CD14-positive monocyte (primary cell): ENCODE data around the gene MEGF9. TPM values are rescaled to one million over a fixed set of nuclear protein-coding genes. Genes with fewer than 3 reads are reported as not detected.

Experiments
- DNase-seq, 3 donors: peaks; one replicate each; pipeline ENCODE4 v3.0.0-alpha.2; 2011 to 2022
- H2AFZ ChIP-seq: 2 replicates; pipeline ENCODE4 v1.6.0; 2012; ENCODE audit warnings: mild to moderate bottlenecking, low read depth, low read length, inconsistent platforms; ENCODE audit not compliant: insufficient read depth, poor library complexity, severe bottlenecking
- H3K27ac ChIP-seq, 2 donors: 1 replicate in 1 of 2; 2 replicates in 1 of 2; pipeline ENCODE4 v1.5.1; 2012 to 2013; ENCODE audit warnings: low read length in 2 of 2, control low read depth in 1 of 2, inconsistent platforms in 1 of 2, low read depth in 1 of 2, mild to moderate bottlenecking in 1 of 2
- H3K27me3 ChIP-seq, 2 donors: one replicate each; pipeline versions ENCODE4 v1.6.0 to v1.6.1; 2011 to 2013; ENCODE audit warnings: low read length in 2 of 2; ENCODE audit not compliant: control insufficient read depth in 2 of 2, insufficient read depth in 2 of 2
- H3K36me3 ChIP-seq, 2 donors: replicated peaks in 1 of 2; 1 replicate in 1 of 2; 2 replicates in 1 of 2; pipeline versions ENCODE4 v1.5.1 to v1.6.1; 2012 to 2013; ENCODE audit warnings: low read length in 2 of 2, control low read depth in 1 of 2, inconsistent platforms in 1 of 2, mild to moderate bottlenecking in 1 of 2; ENCODE audit not compliant: insufficient read depth in 2 of 2, control insufficient read depth in 1 of 2
- H3K4me1 ChIP-seq, 2 donors: 1 replicate in 1 of 2; 2 replicates in 1 of 2; pipeline versions ENCODE4 v1.5.1 to v1.6.1; 2012 to 2013; ENCODE audit warnings: low read length in 2 of 2, control low read depth in 1 of 2, inconsistent platforms in 1 of 2, mild to moderate bottlenecking in 1 of 2, moderate library complexity in 1 of 2; ENCODE audit not compliant: insufficient read depth in 2 of 2, control insufficient read depth in 1 of 2
- H3K4me2 ChIP-seq: replicated peaks from 2 replicates; pipeline ENCODE3; 2012; ENCODE audit warnings: low read length, moderate library complexity, mild to moderate bottlenecking; ENCODE audit not compliant: poor library complexity, severe bottlenecking; ENCODE audit errors: extremely low read depth
- H3K4me3 ChIP-seq, 3 experiments: fragments of 200-600 bp in 1 of 3; sonication (generic) in 1 of 3; replicated peaks in 1 of 3; 1 replicate in 2 of 3; 2 replicates in 1 of 3; pipeline ENCODE4 v1.5.1; 2011 to 2013; ENCODE audit warnings: low read length in 3 of 3, mild to moderate bottlenecking in 3 of 3, control low read depth in 2 of 3, low read depth in 2 of 3, inconsistent platforms in 1 of 3, moderate library complexity in 1 of 3
- H3K79me2 ChIP-seq: 2 replicates; pipeline ENCODE4 v1.6.0; 2012; ENCODE audit warnings: mild to moderate bottlenecking, control low read depth, inconsistent platforms, low read length, moderate library complexity; ENCODE audit not compliant: insufficient read depth
- H3K9ac ChIP-seq: 2 replicates; pipeline ENCODE4 v1.6.0; 2017; ENCODE audit warnings: low read length, mild to moderate bottlenecking; ENCODE audit not compliant: insufficient read depth, poor library complexity, severe bottlenecking
- H3K9me3 ChIP-seq, 2 donors: replicated peaks in 1 of 2; 1 replicate in 1 of 2; 2 replicates in 1 of 2; pipeline versions ENCODE4 v1.5.1 to v1.6.1; 2012 to 2013; ENCODE audit warnings: low read length in 2 of 2, control low read depth in 1 of 2; ENCODE audit not compliant: control insufficient read depth in 1 of 2, insufficient read depth in 1 of 2
- H4K20me1 ChIP-seq: 2 replicates; pipeline ENCODE4 v1.6.0; 2012; ENCODE audit warnings: mild to moderate bottlenecking, low read length, control low read depth, moderate library complexity; ENCODE audit not compliant: insufficient read depth
- H3K27ac Mint-ChIP-seq, 7 donors: one replicate each; pipeline ENCODE4 v1.8.0; 2020; ENCODE audit warnings: mild to moderate bottlenecking in 7 of 7, mixed read lengths in 7 of 7, moderate library complexity in 6 of 7, inconsistent platforms in 2 of 7
- H3K27me3 Mint-ChIP-seq, 3 donors: one replicate each; pipeline ENCODE4 v1.8.0; 2021 to 2022; ENCODE audit warnings: low read depth in 3 of 3, mild to moderate bottlenecking in 3 of 3, mixed read lengths in 3 of 3, moderate library complexity in 3 of 3, inconsistent platforms in 1 of 3
- H3K36me3 Mint-ChIP-seq, 2 donors: one replicate each; pipeline ENCODE4 v1.8.0; 2020; ENCODE audit warnings: mixed read lengths in 2 of 2, inconsistent platforms in 1 of 2, mild to moderate bottlenecking in 1 of 2
- H3K4me1 Mint-ChIP-seq: one replicate; pipeline ENCODE4 v1.8.0; 2020; ENCODE audit warnings: mild to moderate bottlenecking, mixed read lengths
- H3K4me3 Mint-ChIP-seq, 2 donors: one replicate each; pipeline ENCODE4 v1.8.0; 2020; ENCODE audit warnings: mild to moderate bottlenecking in 2 of 2, mixed read lengths in 2 of 2, moderate library complexity in 1 of 2
- H3K9me3 Mint-ChIP-seq, 7 donors: one replicate each; pipeline ENCODE4 v1.8.0; 2020 to 2022; ENCODE audit warnings: mixed read lengths in 7 of 7, mild to moderate bottlenecking in 6 of 7, moderate library complexity in 6 of 7, inconsistent platforms in 2 of 7
- WGBS: methylation state at CpG from one replicate; pipeline ENCODE4 v1.1.5; 2013; ENCODE audit warnings: missing lambda C conversion rate; ENCODE audit not compliant: insufficient coverage; 5-methylcytosine and 5-hydroxymethylcytosine counted together
- intact Hi-C, 2 donors: fragments of 100-400 bp; cut with micrococcal nuclease; formaldehyde crosslinking; loops; one replicate each; pipeline versions ENCODE4 v1.15.0 to v1.15.1; 2023
- polyA plus RNA-seq, 3 donors: library from polyadenylated mRNA; depleted of rRNA in 1 of 3; unstranded in 2 of 3; stranded (reverse) in 1 of 3; fragments of 300-500 nt in 2 of 3; fragments of >200 nt in 1 of 3; fragmentation: Illumina TruSeq in 2 of 3; gene quantifications; 1 replicate in 2 of 3; 2 replicates in 1 of 3; pipeline ENCODE4 v1.2.3, GENCODE V29; 2012 to 2021
- TF ChIP-seq, protein P1 (sequence below): fragments of 200-600 bp; IDR thresholded peaks from one replicate; pipeline ENCODE4 v1.8.0; 2022; ENCODE audit warnings: antibody characterized with exemption, mild to moderate bottlenecking

Gene MEGF9
- polyA plus RNA-seq, 3 donors = 45.0 to 92.8 (median 89.7) TPM

DNA sequence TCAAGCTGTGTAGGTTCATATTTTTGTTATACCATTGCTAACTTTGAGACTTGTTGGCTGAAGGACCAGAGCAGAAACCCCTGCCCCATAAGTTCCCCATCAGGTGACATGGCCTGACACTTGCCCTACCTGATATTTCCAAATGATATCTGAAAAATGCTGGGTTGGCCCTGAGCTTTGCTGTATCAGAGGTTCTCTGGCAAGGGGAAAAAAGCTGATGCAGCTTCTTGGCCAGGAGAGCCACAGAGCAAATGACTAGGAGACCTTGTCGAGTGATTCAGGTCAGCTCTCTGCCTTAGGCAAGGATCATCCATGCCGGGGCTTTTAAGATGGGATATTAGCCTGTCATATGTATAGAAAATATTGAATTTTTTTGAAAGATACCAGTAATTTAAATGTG lies 2.9 kb upstream of the MEGF9 start:
- peaks cover 17 to 30% of the 10 kb centered on the region in 2 donors for H3K4me1 ChIP-seq
- H4K20me1 ChIP-seq = peaks cover 18% of the 10 kb centered on the region
- Mint-ChIP-seq H3K4me1 (peaks cover 29% of the 10 kb centered on the region), H3K27ac (no peak overlapping the region), H3K9me3 (peaks cover 0 to 3% (median 0%) of the 10 kb centered on the region in 7 donors), H3K4me3 (no peak overlapping the region), H3K27me3 (no peaks in the 10 kb centered on the region), H3K36me3 (peaks cover 2 to 3% of the 10 kb centered on the region in 2 donors)
- no peaks in the 10 kb centered on the region for H3K27me3 ChIP-seq
- DNase-seq = no peak
- 100% methylated on average over 1 of the region's 2 CpGs for WGBS
- H3K4me2 ChIP-seq = no peak overlapping the region
- no peak overlapping the region for H3K9ac ChIP-seq
- H3K27ac ChIP-seq = no peak overlapping the region
- no peak overlapping the region for H3K4me3 ChIP-seq
- H2AFZ ChIP-seq = no peak overlapping the region
- TF ChIP-seq, protein P1, sequence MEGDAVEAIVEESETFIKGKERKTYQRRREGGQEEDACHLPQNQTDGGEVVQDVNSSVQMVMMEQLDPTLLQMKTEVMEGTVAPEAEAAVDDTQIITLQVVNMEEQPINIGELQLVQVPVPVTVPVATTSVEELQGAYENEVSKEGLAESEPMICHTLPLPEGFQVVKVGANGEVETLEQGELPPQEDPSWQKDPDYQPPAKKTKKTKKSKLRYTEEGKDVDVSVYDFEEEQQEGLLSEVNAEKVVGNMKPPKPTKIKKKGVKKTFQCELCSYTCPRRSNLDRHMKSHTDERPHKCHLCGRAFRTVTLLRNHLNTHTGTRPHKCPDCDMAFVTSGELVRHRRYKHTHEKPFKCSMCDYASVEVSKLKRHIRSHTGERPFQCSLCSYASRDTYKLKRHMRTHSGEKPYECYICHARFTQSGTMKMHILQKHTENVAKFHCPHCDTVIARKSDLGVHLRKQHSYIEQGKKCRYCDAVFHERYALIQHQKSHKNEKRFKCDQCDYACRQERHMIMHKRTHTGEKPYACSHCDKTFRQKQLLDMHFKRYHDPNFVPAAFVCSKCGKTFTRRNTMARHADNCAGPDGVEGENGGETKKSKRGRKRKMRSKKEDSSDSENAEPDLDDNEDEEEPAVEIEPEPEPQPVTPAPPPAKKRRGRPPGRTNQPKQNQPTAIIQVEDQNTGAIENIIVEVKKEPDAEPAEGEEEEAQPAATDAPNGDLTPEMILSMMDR = no peak
- intact Hi-C loops = loop anchor here in 1 of 2 donors (10.0 kb wide), 1 partner anchor 52 kb away; no protein-coding TSS in a partner anchor
- no peaks in the 10 kb centered on the region for H3K36me3 ChIP-seq
- H3K79me2 ChIP-seq = peaks cover 40% of the 10 kb centered on the region
- no peaks in the 10 kb centered on the region for H3K9me3 ChIP-seq

DNA sequence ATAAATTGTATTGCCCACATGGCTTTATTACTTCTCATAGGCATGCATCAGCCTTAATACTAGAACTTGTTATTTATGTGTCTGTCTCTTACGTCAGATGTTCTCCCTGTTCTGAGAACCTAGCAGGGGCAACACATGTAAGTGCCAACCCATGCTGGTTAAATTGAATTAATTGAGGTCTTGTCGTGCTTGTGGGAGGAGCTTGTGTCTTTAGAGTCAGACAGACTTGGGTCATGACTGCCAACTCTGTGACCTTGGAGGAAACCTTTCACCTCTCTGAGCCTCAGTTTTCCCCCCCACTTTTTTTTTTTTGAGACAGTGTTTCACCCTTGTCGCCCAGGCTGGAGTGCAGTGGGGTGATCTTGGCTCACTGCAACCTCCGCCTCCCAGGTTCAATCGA lies 2.2 kb upstream of the MEGF9 start:
- Mint-ChIP-seq H3K4me1 (peaks cover 34% of the 10 kb centered on the region), H3K27ac (peak overlapping the region in 1 of 7 donors; percentile 21), H3K4me3 (no peak overlapping the region), H3K36me3 (peaks cover 2 to 6% of the 10 kb centered on the region in 2 donors), H3K27me3 (no peaks in the 10 kb centered on the region), H3K9me3 (peaks cover 0 to 3% (median 0%) of the 10 kb centered on the region in 7 donors)
- WGBS = 97% methylated on average over 3 of the region's 5 CpGs
- DNase-seq = no peak
- H3K79me2 ChIP-seq = peaks cover 47% of the 10 kb centered on the region
- no peaks in the 10 kb centered on the region for H3K9me3 ChIP-seq
- H3K27ac ChIP-seq = no peak overlapping the region
- peak overlapping the region; percentile 97 for H3K4me2 ChIP-seq
- TF ChIP-seq, protein P1 = no peak
- H2AFZ ChIP-seq = no peak overlapping the region
- no peak overlapping the region for H3K9ac ChIP-seq
- H3K36me3 ChIP-seq = no peaks in the 10 kb centered on the region
- no peak overlapping the region for H3K4me3 ChIP-seq
- no peaks in the 10 kb centered on the region for H3K27me3 ChIP-seq
- H3K4me1 ChIP-seq = peaks cover 17 to 31% of the 10 kb centered on the region in 2 donors
- intact Hi-C loops = loop anchor here in 1 of 2 donors (10.0 kb wide), 1 partner anchor 52 kb away; no protein-coding TSS in a partner anchor
- peaks cover 25% of the 10 kb centered on the region for H4K20me1 ChIP-seq
